Amygdala (tissue), 56 donors: ENCODE data around the gene PIGC.
"Not testable (repeated sequence)": the region's sequence is repeated elsewhere in the genome, so short reads cannot be mapped to it uniquely, and the experiment has no call there.

Experiments used
- DNase-seq, 56 donors: peaks; one replicate each; lab custom pipeline; 2025; lab: John Stamatoyannopoulos, UW

Gene PIGC

DNA sequence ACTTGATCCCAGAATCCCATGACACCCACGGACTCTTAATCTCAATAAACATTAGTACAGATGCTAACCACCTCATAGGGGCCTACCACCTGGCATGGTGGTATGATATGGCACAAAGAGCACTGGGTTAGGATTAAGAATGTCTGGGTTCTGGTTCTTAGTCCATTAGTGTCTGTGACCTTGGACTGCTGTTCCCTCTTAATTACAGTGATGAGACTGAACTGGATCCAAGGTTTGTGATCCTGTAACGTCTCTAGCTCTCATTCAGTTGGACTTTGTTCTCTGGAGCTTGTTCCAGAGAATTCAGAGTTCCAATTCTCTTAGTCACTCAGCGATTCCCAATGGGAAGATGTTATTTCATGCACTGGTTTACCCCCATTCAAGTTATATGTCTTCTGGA lies 23.6 kb upstream of the PIGC start:
- DNase-seq: no peak

DNA sequence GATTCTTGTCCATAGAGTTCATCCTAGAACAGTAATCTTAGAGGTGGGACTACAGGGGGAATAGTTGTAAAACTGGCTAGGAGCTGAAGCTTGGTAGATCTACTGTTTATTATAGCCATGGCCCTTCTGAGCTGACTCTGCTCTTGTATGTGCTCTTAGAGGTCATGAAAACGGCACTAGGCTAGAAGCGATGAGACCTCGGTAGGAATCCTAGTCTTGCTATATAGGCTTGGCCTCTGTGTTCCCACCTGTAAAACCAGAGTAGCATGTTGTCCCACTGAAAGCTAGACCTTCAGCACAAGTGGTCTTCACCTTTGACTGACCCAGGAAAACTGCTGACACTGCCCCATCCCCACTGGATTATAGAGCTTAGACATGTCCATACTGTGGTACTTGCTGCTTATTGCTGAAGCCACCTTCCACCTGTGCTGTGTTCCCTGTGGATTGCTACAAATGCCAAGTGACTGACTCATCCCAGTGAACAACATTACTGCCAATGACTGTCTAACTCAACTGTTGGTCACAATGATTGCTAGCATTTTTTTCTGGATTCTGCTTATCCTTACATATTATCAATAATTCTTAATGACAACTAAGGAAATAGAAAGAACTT lies 23.0 kb upstream of the PIGC start:
- DNase-seq: no peak

DNA sequence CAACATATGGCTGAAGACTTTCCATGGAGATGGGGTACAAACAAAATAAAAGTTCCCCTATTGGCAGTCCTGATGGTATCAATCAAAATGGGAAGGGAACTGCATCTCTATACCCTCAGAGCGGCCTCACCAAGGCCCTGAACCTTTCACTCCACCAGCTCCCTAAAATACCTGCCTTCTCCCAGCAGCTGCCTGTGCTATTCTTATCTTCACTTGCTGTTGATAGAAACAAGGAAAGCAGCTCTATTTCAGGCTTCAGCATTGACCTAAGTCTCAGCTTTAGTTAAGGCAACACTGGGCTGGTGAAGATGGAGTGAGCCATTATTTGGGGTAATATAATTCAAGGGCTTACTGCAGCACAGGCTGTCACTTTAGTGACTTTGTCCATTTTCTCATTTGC lies 21.7 kb upstream of the PIGC start:
- no peak for DNase-seq

DNA sequence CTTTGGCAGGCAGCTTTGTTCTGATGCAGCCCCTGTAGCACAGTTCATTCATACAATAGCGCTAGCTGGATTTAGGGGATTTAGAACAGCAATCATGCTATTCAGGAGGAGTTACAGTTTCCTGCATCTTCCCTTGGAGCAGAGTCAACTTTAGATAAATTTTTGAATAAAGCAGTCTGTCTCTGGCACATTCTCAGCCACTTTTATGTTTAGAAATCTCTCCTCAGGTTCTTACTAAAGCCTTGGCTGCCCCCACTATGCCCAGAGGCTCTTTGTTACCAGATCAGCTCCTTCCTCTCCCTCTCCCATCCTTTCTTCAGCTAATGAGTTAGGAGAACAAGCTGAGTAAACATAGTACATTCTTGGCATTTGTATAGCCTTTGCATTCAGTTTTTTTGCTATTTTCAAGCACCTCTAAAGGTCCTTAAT lies 17.0 kb upstream of the PIGC start:
- no peak for DNase-seq

DNA sequence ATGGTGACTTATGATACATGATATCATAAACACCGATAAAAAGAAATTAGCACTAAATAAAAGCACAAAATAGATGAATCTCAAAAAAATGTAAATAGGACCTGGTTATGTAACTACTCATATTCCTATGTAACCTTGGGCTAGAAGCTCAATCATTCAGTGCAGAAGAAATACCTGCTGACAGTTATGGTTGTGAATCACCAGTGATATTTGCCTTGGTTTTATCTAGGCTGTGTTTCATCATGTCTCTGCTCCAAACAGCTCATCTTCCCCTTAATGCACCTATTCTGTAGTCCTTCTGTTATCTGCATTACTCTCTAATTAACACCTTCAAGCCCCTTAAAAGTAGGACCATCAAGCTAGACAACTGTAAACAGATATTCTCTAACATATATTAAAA lies 16.3 kb upstream of the PIGC start:
- DNase-seq: no peak

DNA sequence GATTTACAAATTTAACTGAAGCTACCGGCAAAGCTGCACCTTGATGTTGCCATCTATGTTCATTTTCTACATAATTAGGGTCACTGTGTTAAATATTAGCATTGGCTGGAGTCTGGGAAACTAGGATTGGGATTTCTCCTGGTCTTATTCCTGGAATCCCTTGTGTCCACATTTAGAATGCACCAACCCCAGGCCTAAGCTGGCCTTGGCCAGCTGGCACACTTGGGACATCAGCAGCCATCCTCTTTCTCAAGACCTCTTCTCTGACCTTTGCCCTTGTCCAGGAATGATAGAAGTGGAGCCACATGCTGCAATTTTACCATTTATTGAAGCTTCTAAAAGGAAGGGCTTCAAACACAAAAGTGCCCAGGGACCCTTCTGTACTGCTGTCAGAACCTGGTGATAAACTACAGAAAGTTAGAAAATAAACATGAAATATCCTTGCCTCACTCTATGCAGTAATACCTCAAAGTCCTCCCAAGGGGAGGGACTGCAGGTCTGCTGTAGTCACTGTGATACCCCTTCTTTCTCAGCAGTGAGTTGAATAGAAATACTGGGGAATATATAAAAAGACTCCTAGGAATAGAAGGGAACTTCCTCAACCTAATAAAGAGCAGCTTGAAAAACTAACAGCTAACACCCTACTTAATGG lies 13.7 kb upstream of the PIGC start:
- DNase-seq: no peak

DNA sequence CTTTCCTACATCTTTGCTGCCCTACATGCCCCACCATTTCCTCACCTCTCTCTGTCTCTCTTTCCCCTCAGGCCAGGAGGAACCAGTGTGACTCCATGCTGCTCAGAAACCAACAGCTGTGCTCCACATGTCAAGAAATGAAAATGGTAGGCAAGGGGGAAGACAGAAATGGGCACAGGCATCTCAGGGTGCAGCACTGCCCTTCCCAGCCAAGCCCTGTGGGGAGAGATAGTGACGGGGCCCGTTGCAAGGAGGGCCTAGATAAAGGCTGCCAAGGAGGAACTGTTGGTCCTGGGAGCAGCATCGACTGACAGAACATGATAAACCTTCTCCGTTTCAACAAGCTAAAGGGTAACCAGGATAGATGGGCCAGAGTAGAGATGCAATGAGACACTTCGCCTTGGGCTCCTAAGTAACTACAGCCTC lies 12.5 kb upstream of the PIGC start:
- DNase-seq: no peak

DNA sequence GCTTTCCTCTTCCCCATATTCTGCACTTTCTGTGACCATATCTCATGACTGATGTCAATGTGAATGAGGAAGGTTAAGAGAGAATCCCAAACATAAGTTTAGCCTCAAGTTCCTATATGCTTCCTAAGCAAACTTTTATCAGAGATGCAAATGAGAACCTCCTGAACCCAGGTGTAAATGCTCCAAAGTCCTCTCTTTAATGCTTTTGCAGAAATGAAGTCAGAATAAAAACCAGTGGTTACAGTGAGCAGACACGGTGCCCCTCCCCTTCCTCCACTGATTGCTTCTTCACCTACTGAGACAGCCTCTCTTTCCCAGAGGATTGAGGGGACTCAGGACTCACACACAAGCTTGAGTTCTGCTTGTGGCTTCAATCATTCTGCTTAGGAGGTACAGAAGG lies 11.6 kb upstream of the PIGC start:
- DNase-seq: no peak

DNA sequence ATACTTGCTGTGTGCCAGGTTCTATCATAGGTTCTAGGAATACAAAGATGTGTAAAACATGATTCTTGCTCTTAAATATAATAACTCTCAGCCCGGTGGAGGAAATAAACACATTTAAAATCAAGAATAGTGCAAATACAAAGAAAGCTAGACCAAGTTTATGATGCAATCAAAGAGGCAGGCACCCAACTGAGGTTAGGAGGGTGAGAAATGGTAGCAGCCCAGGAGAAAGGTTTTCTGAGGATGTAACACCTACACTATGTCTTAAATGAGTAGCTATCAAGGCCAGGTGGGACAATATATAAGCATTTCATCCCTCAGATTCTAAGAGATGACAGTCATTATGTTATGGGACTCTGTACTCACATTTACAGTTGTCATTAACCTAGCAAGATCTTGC lies 9.7 kb upstream of the PIGC start:
- no peak for DNase-seq

DNA sequence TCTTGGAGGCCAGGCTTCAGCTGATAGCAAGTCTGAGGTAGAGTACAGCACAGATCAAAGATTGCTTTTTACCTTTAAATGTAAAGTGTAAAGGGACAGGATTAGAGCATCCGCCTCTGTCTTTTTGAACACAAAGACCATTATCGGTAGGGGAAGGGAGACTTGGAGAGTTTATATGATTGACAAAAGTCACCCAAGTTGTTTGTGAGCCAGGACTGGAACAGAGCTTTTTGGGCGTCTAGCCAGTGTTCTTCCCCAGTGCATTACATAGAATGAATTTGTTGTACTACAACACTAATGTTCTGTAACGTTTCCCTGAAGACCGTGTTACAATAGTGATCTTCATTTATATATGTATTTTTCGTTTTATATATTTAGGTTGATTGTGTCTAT lies 9.3 kb upstream of the PIGC start:
- no peak for DNase-seq

DNA sequence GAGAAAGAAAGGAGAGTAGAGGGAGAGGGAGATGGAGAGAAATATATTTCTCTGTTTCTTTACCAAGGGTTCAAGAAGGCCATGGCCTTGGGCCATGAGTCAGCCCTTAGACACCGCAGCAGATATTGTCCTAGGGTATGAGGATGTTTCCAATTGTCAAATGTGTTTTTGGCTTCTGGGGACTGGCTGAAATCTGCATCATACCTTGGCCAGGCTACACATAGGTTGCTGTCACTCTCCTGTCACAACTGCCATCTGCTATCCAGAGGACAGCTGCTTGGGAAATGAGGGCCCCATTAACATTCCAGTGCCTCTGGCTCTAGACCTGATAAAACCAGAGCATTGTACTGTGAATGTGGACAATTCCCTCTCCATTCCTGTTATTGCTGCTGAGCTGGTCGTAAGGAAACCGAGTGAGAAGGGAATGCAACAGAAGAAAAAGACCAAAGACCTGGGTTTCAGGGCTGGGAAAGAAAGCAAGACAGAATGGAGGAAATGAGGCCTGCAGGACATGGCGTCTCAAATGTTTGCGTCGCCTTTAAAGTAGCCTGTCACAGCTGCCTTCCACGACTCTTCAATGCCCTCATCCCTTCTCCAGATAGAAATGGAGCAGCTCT lies 8.8 kb upstream of the PIGC start:
- no peak for DNase-seq

DNA sequence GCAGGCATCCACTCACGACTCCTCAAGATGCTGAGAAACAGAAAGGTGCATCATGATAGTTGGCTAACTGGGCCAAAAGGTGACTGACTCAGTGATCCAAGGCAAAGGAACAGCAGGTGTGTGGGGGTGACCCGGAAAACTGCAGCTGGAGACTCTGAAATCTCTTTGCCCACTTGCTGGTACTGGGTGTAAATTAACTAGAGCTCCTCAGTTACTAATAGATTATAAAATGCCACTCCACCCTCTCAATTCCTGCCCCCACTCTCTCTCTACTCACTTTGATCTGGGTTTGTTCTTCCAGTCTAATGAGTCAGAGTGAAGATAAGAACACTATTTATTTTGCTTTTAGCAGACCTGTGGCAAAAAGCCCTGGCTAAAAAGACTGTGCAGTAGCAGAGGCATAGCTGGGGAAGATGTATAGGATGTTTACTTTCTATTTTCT lies 7.2 kb upstream of the PIGC start:
- peak in 2 of 56 donors; percentile 0 to 7 for DNase-seq

DNA sequence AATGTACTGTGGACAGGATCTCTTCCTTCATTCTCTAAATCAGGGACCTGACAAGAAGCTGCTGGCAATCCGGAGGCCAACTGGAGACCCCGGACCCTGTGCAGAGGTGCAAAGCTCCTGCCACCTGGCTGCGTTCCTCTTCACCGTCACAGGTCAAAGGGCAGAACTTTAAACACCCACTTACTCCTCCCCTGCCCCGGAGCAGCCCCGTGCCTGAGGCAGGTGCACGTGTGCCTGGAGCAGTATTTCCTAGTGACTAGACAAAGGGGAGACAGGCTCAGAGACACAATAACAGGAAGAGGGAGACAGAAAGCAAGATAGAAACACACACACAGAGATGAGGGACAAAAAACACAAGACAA lies 6.6 kb upstream of the PIGC start:
- DNase-seq: no peak

DNA sequence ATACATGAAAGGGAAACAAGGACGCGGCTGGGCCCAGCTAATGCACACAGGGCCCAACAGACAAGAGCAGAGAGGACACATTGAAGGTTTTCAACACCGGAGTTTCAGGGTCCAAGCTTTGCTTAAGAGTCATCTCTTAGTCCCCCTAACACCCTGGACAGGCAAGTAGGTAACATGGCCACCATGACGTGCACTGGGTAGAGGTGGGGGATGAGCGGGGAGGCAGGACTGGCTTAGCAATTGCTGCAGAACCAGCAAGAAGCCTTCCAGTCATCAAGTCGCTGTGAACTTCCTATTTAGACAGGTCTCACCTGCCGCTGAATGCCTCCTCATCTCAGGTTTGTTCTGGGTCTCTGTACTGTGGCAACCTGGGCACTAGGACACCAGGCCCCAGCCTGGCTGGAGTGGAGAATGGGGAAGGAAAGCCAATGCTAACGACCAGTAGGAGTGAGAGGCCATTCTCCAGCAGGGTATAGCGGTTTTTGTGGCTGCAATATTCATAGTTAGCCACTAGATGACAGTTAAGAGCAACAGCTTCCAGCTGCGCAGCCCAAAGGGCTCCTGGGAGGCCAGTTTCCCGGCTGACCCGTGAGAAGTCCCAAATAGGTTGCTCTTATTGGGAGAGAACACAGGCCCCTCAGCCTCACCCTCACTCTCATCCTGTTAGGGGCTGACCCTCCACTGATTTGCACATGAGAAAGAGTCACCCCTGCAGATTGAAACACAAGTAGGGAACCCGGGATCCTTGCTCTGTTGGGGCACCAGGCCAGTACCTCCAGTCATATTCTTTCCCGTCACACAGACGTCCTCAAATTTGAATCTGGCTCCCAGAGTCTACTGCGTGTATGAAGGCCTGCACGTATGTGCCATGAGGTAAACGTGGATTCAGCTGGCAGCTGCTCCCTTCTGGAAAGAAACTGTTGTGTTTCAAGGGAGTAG lies 6.0 kb upstream of the PIGC start:
- peak in 25 of 56 donors; percentile 1 to 48 (median 15) for DNase-seq

DNA sequence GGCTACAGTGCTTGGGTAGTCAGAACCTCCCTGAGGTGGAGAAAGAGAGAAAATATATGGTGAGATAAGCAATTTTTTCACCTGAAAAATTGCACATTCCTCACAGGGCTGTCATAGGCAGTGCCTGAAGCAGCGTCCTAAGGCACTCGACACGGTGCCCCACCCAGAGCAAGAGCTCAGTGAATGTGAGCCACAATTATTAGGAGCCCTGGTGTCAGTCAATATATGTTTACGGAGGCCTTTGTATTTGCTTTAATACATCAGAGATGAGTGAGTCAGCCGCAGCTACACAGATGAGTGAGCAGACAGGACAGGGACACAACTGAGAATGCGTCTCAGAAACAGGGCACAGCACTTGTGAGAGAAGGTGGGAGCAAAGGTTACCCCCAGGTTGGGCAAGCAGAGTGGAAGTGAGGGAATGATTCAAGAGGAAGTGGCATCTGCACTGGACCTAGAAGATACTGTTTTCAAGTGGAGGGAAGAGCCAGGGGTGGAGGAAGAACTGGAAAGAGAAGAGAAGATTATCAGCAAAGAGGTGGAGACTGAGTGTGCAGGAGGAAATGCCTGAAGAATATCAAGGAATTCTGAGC lies 5.2 kb upstream of the PIGC start:
- no peak for DNase-seq

DNA sequence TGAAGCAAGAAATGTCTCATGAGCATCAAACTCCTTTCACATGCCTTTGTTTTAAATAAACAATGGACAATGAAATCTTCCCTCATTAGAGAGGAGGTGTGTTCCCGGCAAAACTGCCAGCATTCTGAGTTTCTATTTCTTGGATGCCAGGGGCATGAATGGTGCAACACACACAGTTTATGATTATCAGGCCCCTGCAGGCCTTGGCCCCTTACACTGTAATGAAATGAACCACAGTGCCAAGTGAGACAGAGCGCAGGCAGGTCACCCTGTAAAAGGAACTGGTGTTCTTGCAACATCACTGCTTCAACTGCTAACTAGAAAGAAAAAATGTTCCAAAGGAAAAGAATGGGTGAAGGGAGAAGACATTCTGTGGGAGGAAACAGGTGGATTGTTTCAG lies 3.8 kb upstream of the PIGC start:
- DNase-seq: no peak

DNA sequence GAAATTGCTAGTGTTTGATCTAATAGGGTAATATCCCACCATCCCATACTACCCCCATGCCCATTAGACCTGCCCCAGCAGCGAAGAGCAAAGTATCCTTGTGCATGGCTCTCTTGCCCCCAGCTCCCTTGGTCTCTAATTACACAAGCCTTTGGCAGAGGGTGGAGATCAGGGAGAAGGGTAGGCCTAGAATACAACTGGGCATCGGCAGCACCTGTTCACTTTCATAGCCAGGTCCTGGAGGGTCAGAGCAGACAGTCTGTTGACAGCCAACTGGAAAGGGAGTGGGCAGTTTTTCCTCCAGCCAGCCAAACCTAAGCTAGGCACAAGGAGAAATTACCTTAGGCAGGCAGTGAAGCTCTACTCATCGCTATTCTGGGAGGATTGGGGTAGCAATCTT lies 2.7 kb upstream of the PIGC start:
- DNase-seq: no peak

DNA sequence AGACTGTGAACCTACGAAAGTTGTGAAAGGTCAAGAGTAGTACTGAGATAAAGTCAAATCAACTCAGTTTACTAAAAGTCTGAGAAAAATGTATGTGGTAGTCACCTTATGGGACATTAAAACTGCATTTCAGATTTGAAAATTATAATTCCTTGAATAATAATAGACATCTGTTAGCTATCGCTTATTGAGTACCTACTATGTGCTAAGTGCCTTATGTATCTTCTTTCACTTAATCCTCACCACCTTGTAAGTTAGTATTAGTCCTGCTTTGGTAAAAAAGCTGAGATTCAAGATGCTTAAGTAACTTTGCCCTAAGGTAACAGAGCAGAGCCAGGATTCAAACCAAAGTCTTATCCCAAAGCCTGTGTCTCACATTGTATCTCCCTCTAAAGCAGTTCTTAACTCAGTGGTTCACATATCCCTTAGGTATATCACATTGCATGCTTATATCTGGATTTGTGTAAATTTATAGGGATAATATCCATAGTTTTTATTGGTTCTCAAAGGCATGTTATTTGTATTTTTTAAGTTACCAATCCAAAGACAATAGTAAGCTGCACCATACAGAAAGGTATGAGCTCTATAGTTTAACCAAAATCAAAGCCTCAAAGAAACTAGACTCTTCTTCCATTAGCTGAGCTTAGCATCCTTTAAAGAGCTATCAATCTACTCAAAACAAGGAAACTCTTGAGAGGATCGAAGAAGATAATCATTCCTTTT lies 865 bp downstream of the PIGC start:
- DNase-seq: no peak

DNA sequence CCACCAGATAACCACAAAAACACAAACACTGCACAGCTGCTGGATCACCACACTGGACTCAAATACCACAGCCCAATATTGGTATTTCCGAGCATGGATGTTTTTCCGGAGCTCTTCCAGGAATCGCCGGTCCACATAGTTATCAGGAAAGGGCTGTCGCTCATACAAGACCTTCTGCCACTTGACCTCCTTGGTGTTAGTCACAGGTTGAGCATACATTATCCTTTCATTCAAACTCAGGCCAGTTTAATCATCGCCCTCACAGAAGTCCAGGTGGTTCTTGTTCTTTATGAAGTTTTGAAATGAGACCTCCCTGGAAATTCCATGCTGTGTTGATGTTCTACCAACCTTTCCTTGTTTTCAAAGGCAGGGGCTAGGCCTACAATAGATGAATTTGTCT lies 1.5 kb downstream of the PIGC start:
- no peak for DNase-seq

DNA sequence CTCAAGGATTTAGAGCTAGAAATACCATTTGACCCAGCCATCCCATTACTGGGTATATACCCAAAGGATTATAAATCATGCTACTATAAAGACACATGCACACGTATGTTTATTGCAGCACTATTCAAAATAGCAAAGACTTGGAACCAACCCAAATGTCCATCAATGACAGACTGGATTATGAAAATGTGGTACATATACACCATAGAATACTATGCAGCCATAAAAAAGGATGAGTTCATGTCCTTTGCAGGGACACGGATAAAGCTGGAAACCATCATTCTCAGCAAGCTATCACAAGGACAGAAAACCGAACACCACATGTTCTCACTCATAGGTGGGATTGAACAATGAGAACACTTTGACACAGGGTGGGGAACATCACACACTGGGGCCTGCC lies 6.7 kb downstream of the PIGC start:
- DNase-seq: not testable (repeated sequence)
